ENCODE results near the gene SLC26A3. TPM values are rescaled to one million over a fixed set of nuclear protein-coding genes. Genes with fewer than 3 reads are reported as not detected.
"Not testable (repeated sequence)": the region's sequence is repeated elsewhere in the genome, so short reads cannot be mapped to it uniquely, and the experiment has no call there.

Gene SLC26A3
- polyA plus RNA-seq (2011; rRNA removed) (not detected in 2 replicates), polyA minus RNA-seq (2011; rRNA and poly(A)+ RNA removed) (not detected in 2 replicates)

DNA sequence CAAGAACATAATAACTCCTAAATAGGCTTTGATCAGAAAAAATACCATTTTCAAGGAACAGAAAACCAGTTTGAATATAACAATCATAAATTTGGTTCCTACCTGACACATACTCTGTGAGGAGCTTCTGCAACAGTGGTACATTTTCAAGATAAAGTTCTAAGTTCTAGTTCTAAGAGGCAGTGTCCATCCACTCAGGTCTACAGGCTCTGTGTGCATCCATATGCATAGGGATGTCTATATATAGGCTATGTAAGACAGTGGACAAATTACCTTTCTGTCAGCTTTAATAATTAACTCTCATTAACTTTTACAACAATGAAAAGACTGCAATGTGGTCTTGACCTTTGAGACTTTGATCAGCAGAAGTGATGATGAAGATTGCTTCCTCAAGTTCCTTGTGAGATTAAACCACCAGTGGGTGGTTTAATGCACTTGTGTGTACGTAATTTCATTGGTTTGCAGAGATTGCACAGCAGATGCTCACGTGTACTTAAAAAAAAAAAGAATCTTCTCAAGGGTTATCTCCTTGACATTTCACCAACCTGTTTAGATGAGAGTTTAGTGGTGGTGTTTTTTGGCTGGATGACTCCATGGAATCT is at the start of gene SLC26A3:
TSS of gene SLC26A3 (minus strand) at position 215 of the 602 bp plus-strand sequence. CDS start 8,714 bp downstream, outside the sequence.
- CTCF ChIA-PET: no interaction called here

DNA sequence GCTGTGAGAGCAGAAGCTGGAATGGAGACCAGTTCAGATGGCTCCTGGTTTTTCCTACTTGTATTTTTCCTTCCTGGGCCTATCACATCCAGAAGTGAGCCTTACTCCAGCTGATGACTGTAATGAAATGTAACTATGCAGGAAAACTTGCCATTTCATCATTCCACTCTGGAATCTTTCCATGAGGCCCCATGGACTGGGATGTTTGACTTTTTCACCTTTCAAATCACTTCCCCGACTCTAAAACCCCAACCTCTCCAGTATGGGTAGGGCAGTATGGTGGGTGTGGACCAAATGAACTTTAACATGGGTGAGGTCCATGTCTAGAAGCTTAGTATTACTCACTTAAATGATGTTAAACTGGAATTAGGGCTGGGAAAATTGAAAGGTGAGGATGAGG is 47.6 kb upstream of the SLC26A3 start:
- TF ChIP-seq, protein P1, sequence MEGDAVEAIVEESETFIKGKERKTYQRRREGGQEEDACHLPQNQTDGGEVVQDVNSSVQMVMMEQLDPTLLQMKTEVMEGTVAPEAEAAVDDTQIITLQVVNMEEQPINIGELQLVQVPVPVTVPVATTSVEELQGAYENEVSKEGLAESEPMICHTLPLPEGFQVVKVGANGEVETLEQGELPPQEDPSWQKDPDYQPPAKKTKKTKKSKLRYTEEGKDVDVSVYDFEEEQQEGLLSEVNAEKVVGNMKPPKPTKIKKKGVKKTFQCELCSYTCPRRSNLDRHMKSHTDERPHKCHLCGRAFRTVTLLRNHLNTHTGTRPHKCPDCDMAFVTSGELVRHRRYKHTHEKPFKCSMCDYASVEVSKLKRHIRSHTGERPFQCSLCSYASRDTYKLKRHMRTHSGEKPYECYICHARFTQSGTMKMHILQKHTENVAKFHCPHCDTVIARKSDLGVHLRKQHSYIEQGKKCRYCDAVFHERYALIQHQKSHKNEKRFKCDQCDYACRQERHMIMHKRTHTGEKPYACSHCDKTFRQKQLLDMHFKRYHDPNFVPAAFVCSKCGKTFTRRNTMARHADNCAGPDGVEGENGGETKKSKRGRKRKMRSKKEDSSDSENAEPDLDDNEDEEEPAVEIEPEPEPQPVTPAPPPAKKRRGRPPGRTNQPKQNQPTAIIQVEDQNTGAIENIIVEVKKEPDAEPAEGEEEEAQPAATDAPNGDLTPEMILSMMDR (IDR thresholded peaks at IDR 0.05; ENCODE audit: insufficient read depth, low read depth, low read length): no peak
- Histone ChIP-seq H3K27me3 (ENCODE audit: control insufficient read depth, insufficient read depth, low read length) (no peaks in the 10 kb centered on the region; the same call in 1 of the 2 replicates), H3K36me3 (ENCODE audit: control insufficient read depth, insufficient read depth, low read length) (no peaks in the 10 kb centered on the region), H3K4me3 (ENCODE audit: low read depth, low read length) (no peak overlapping the region)
- ChIA-PET POLR2A (no interaction called here), CTCF (interaction anchor here (0.5 kb wide), 1 partner anchor 512 kb away, joined by 3 read pairs; no protein-coding TSS in a partner anchor)
- no peak for DNase-seq (ENCODE audit: low read depth)

More for the DNA sequence above, at the start of gene SLC26A3:
- H3K36me3 ChIP-seq (ENCODE audit: control insufficient read depth, insufficient read depth, low read length): no peaks in the 10 kb centered on the region
- POLR2A ChIA-PET: no interaction called here
- TF ChIP-seq, protein P1 (IDR thresholded peaks at IDR 0.05; ENCODE audit: insufficient read depth, low read depth, low read length): no peak
- DNase-seq (ENCODE audit: low read depth): no peak
- H3K4me3 ChIP-seq (ENCODE audit: low read depth, low read length): no peak within 1 kb of the TSS
- H3K27me3 ChIP-seq (ENCODE audit: control insufficient read depth, insufficient read depth, low read length): peaks cover 2% of the 10 kb centered on the region; the same call in 1 of the 2 replicates

DNA sequence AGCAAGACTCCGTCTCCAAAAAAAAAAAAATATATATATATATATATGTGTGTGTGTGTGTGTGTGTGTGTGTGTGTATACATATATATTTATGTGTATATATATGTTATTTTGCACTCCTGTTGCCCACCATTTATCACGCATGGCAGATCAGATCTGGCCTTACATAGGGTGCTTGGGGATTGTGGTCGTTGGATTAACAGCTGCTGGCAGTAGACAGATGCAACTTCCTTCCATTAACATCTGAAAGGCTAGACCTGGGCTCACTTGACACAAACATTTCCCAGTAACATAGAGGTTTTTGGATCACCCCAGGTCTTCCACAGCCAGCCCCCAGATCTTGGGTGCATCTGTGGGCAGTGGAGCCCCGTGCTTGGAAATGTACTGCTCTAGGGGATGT is 47.2 kb upstream of the SLC26A3 start:
- ChIA-PET CTCF (interaction anchor here (0.5 kb wide), 1 partner anchor 513 kb away, joined by 3 read pairs; no protein-coding TSS in a partner anchor), POLR2A (no interaction called here)
- no peaks in the 10 kb centered on the region for H3K27me3 ChIP-seq (ENCODE audit: control insufficient read depth, insufficient read depth, low read length)
- H3K4me3 ChIP-seq (ENCODE audit: low read depth, low read length): no peak overlapping the region
- H3K36me3 ChIP-seq (ENCODE audit: control insufficient read depth, insufficient read depth, low read length): no peaks in the 10 kb centered on the region
- TF ChIP-seq, protein P1 (IDR thresholded peaks at IDR 0.05; ENCODE audit: insufficient read depth, low read depth, low read length): no peak
- no peak for DNase-seq (ENCODE audit: low read depth)

DNA sequence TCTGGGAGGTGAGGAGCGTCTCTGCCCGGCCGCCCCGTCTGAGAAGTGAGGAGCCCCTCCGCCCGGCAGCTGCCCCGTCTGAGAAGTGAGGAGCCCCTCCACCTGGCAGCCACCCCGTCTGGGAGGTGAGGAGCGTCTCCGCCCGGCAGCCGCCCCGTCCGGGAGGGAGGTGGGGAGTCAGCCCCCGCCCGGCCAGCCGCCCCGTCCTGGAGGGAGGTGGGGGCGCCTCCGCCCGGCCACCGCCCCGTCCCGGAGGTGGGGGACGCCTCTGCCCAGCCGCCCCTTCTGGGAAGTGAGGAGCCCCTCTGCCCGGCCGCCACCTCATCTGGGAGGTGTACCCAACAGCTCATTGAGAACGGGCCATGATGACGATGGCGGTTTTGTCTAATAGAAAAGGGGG is 45.2 kb upstream of the SLC26A3 start:
- POLR2A ChIA-PET; CTCF ChIA-PET; DNase-seq (ENCODE audit: low read depth); H3K27me3 ChIP-seq (ENCODE audit: control insufficient read depth, insufficient read depth, low read length); H3K36me3 ChIP-seq (ENCODE audit: control insufficient read depth, insufficient read depth, low read length); H3K4me3 ChIP-seq (ENCODE audit: low read depth, low read length): not testable (repeated sequence)

DNA sequence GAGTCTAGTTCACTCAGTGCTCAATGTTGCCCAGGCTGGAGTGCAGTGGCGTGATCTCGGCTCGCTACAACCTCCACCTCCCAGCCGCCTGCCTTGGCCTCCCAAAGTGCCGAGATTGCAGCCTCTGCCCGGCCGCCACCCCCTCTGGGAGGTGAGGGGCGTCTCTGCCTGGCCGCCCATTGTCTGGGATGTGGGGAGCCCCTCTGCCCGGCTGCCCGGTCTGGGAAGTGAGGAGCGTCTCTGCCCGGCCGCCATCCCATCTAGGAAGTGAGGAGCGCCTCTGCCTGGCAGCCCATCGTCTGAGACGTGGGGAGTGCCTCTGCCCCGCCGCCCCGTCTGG is 44.8 kb upstream of the SLC26A3 start:
- DNase-seq (ENCODE audit: low read depth); POLR2A ChIA-PET; H3K4me3 ChIP-seq (ENCODE audit: low read depth, low read length); CTCF ChIA-PET; H3K27me3 ChIP-seq (ENCODE audit: control insufficient read depth, insufficient read depth, low read length); H3K36me3 ChIP-seq (ENCODE audit: control insufficient read depth, insufficient read depth, low read length): not testable (repeated sequence)

DNA sequence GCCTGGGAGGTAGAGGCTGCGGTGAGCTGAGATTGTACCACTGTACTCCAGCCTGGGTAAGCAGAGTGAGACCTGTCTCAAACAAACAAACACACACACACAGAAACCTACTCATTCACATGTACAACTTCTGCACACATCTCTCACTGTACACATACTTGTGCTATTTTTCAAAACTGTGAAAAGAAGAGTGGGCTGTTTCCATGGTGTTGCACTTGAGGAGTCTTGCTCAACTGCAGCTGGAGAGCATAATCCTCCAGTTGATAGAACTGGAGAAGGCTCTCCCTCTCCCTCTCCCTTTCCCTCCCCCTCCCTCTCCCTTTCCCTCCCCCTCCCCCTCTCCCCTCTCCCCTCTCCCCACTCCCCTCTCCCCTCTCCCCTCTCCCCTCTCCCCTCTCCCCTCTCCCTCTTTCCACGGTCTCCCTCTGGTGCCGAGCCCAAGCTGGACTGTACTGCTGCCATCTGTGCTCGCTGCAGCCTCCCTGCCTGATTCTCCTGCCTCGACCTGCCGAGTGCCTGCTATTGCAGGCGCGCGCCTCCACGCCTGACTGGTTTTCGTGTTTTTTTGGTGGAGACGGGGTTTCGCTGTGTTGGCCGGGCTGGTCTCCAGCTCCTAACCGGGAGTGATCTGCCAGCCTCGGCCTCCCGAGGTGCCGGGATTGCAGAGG is 44.3 kb upstream of the SLC26A3 start:
- POLR2A ChIA-PET: no interaction called here
- TF ChIP-seq, protein P1 (IDR thresholded peaks at IDR 0.05; ENCODE audit: insufficient read depth, low read depth, low read length): no peak
- no peak overlapping the region for H3K4me3 ChIP-seq (ENCODE audit: low read depth, low read length)
- no peak for DNase-seq (ENCODE audit: low read depth)
- no peaks in the 10 kb centered on the region for H3K27me3 ChIP-seq (ENCODE audit: control insufficient read depth, insufficient read depth, low read length)
- CTCF ChIA-PET: no interaction called here
- H3K36me3 ChIP-seq (ENCODE audit: control insufficient read depth, insufficient read depth, low read length): no peaks in the 10 kb centered on the region
